ENCODE measurements around the gene EFNA3.
A peak's percentile ranks its signal among the peaks of the same experiment; 100 is the strongest.

EFNA3 gene

GRCh38 chr1:155034318-155035208 is 44.1 kb upstream of the EFNA3 start:
- TF ChIP-seq CTCF (conservative IDR thresholded peaks at IDR 0.05): no peak
- no peak overlapping the region for H3K27ac ChIP-seq

- H3K27ac ChIP-seq: no peak overlapping the region
- no peak for TF ChIP-seq CTCF (conservative IDR thresholded peaks at IDR 0.05)
Measured at GRCh38 chr1:155035936-155036335, 42.7 kb upstream of the EFNA3 start.

- H3K27ac ChIP-seq: no peak overlapping the region
- no peak for TF ChIP-seq CTCF (conservative IDR thresholded peaks at IDR 0.05)
Measured at GRCh38 chr1:155037043-155037442, 41.6 kb upstream of the EFNA3 start.

GRCh38 chr1:155037851-155038441 is 40.7 kb upstream of the EFNA3 start:
- H3K27ac ChIP-seq: peak overlapping the region; percentile 60
- TF ChIP-seq CTCF (conservative IDR thresholded peaks at IDR 0.05): no peak

- peak overlapping the region; percentile 60 for H3K27ac ChIP-seq
- TF ChIP-seq CTCF (conservative IDR thresholded peaks at IDR 0.05): no peak
Measured at GRCh38 chr1:155038602-155039307, 39.9 kb upstream of the EFNA3 start.

- H3K27ac ChIP-seq: peak overlapping the region; percentile 60
Measured at GRCh38 chr1:155039308-155039669, 39.3 kb upstream of the EFNA3 start.

More at GRCh38 chr1:155039308-155039669, 39.3 kb upstream of the EFNA3 start:
- TF ChIP-seq CTCF (conservative IDR thresholded peaks at IDR 0.05): no peak

Data from VCaP (cell line).